Measurements from ENCODE around the gene MGMT.

DNA sequence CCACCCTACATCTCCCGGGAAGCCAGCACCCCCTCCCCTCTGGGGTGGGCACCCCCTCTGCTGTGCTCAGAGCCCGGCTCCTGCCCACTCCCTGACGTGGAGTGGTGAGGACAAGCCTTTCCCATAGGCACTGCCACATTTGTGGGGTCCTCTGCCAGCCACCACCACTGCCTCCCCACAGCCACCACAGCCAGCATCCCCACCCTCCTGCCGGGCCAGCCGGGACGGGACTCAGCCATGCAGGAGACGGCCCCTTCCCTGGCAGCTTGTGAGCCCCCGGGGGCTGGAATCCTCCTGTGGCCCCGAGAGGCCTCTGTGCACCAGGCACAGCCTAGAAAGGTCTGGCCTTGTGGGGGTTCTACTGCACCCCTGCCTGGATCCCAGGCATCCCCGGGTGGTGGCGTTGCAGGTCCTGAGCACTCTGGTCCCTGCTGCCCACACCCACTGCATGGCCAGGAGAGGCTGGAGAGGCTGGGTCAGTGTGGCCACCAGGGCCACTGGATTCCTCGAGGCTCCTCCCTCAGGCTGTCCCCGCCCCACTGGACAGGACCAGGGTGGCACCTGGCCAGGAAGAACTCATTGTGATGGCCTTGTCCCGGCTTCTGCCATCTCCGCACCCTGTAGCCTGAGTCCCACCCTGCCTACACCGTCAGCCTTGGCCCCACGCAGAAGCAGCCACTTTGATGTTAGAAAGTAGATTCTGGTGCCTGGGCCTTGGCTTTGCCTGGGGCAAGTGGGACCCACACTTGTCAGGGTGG is 349.0 kb downstream of the MGMT start:
- TF ChIP-seq, protein P1, sequence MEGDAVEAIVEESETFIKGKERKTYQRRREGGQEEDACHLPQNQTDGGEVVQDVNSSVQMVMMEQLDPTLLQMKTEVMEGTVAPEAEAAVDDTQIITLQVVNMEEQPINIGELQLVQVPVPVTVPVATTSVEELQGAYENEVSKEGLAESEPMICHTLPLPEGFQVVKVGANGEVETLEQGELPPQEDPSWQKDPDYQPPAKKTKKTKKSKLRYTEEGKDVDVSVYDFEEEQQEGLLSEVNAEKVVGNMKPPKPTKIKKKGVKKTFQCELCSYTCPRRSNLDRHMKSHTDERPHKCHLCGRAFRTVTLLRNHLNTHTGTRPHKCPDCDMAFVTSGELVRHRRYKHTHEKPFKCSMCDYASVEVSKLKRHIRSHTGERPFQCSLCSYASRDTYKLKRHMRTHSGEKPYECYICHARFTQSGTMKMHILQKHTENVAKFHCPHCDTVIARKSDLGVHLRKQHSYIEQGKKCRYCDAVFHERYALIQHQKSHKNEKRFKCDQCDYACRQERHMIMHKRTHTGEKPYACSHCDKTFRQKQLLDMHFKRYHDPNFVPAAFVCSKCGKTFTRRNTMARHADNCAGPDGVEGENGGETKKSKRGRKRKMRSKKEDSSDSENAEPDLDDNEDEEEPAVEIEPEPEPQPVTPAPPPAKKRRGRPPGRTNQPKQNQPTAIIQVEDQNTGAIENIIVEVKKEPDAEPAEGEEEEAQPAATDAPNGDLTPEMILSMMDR (IDR thresholded peaks at IDR 0.05; ENCODE audit: insufficient read depth, low read length): no peak
- TF ChIP-seq, protein P2, sequence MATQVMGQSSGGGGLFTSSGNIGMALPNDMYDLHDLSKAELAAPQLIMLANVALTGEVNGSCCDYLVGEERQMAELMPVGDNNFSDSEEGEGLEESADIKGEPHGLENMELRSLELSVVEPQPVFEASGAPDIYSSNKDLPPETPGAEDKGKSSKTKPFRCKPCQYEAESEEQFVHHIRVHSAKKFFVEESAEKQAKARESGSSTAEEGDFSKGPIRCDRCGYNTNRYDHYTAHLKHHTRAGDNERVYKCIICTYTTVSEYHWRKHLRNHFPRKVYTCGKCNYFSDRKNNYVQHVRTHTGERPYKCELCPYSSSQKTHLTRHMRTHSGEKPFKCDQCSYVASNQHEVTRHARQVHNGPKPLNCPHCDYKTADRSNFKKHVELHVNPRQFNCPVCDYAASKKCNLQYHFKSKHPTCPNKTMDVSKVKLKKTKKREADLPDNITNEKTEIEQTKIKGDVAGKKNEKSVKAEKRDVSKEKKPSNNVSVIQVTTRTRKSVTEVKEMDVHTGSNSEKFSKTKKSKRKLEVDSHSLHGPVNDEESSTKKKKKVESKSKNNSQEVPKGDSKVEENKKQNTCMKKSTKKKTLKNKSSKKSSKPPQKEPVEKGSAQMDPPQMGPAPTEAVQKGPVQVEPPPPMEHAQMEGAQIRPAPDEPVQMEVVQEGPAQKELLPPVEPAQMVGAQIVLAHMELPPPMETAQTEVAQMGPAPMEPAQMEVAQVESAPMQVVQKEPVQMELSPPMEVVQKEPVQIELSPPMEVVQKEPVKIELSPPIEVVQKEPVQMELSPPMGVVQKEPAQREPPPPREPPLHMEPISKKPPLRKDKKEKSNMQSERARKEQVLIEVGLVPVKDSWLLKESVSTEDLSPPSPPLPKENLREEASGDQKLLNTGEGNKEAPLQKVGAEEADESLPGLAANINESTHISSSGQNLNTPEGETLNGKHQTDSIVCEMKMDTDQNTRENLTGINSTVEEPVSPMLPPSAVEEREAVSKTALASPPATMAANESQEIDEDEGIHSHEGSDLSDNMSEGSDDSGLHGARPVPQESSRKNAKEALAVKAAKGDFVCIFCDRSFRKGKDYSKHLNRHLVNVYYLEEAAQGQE (IDR thresholded peaks at IDR 0.05; ENCODE audit: insufficient replicate concordance, low read depth): no peak
- TF ChIP-seq POLR2AphosphoS5 (IDR thresholded peaks at IDR 0.05; ENCODE audit: low read depth) (no peak), GABPA (IDR thresholded peaks at IDR 0.05; ENCODE audit: low read depth) (no peak), SPI1 (IDR thresholded peaks at IDR 0.05; ENCODE audit: borderline replicate concordance, low read depth) (no peak)
